ENCODE measurements around the gene NTM. TPM values are rescaled to one million over a fixed set of nuclear protein-coding genes. Genes with fewer than 3 reads are reported as not detected.

The NTM gene
- total and polyA plus RNA-seq, 9 donors = 0.16 to 8.5 (median 0.55) TPM; not detected in 3

DNA sequence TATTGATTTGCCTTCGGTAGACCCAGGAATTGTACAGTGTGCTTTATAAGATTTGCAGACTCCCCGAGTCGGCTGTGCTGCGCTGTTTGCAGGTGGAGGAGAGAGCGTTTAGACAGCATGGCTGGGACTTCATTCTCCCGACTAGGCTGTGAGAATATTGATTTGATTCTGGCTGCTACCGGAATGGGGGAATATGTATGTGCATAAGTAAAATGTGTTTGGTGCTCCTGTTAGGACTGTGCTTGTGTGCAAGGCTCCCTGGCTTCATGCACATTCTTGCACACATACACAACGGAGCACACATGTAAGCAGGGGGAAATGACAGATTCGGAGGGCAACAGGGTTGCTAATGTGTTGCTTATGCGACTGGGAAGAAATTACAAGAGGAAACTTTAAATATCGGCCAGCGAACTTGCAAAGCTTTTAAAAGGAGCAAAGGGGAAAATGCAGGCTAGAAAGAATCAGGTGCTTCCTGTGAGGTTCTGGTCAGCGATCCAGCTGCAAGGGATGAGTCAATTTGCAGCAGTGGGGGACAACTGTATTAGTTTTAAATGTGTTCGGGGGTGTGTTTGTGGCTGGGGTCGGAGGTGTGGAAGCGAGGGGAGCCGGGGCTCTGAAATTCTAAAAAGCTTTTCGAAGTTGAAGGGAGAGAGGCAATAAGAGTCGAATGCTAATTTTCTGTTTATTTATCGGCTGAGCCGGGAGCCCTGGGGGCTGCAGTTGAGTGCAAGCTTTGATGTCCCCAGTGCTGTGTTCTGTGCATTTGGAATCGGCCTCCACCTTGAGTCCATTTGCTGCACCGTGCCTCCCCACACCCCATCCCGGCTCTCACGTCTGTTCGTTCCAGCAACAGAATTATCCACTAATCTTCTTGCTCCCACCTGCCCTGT is 731 bp downstream of the NTM start:
- Histone ChIP-seq H3K36me3 (no peaks in the 10 kb centered on the region), H3K27ac (no peak overlapping the region), H3K4me1 (ENCODE audit: insufficient read depth) (no peaks in the 10 kb centered on the region), H3K27me3 (no peaks in the 10 kb centered on the region), H3K4me3 (no peak overlapping the region), H3K9me3 (no peaks in the 10 kb centered on the region)
- WGBS, 3 donors = 6 to 13% (median 10%) methylated on average over 26 of the region's 26 CpGs
- DNase-seq = no peak
- TF ChIP-seq POLR2A (IDR thresholded peaks at IDR 0.05) (no peak), EP300 (IDR thresholded peaks at IDR 0.05) (no peak)
- TF ChIP-seq, protein P1, sequence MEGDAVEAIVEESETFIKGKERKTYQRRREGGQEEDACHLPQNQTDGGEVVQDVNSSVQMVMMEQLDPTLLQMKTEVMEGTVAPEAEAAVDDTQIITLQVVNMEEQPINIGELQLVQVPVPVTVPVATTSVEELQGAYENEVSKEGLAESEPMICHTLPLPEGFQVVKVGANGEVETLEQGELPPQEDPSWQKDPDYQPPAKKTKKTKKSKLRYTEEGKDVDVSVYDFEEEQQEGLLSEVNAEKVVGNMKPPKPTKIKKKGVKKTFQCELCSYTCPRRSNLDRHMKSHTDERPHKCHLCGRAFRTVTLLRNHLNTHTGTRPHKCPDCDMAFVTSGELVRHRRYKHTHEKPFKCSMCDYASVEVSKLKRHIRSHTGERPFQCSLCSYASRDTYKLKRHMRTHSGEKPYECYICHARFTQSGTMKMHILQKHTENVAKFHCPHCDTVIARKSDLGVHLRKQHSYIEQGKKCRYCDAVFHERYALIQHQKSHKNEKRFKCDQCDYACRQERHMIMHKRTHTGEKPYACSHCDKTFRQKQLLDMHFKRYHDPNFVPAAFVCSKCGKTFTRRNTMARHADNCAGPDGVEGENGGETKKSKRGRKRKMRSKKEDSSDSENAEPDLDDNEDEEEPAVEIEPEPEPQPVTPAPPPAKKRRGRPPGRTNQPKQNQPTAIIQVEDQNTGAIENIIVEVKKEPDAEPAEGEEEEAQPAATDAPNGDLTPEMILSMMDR (IDR thresholded peaks at IDR 0.05) = no peak
- intact Hi-C loops (cut with DNase I) = loop anchor here in 1 of 4 donors (5.0 kb wide), 1 partner anchor 2001 kb away; no protein-coding TSS in a partner anchor

DNA sequence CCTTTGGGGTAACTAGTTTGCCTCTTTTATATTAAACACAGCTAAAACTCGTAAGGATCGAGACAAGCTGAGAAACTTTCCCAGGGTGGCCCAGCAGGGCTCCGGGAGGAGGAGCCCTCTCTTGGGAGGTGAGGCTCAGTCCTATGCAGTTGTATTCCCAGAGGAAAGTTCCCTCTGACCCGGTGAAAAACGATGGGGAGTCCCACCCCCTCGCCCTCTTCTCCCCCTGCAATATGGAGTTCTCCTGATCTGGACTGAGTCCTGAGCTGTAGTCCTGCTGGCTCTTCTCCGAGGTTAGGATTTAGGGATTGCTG is 1.3 kb downstream of the NTM start:
- intact Hi-C loops (cut with DNase I) = loop anchor here in 1 of 4 donors (5.0 kb wide), 1 partner anchor 2001 kb away; no protein-coding TSS in a partner anchor
- no peaks in the 10 kb centered on the region for H3K9me3 ChIP-seq
- H3K27me3 ChIP-seq = no peaks in the 10 kb centered on the region
- H3K4me3 ChIP-seq = no peak overlapping the region
- TF ChIP-seq EP300 (IDR thresholded peaks at IDR 0.05) = no peak
- TF ChIP-seq POLR2A (IDR thresholded peaks at IDR 0.05) = no peak
- TF ChIP-seq, protein P1 (IDR thresholded peaks at IDR 0.05) = no peak
- DNase-seq = no peak
- no peak overlapping the region for H3K27ac ChIP-seq
- H3K36me3 ChIP-seq = no peaks in the 10 kb centered on the region
- no peaks in the 10 kb centered on the region for H3K4me1 ChIP-seq (ENCODE audit: insufficient read depth)
- 19 to 24% (median 20%) methylated on average over 7 of the region's 7 CpGs for WGBS, 3 donors

- H3K4me3 ChIP-seq = no peak overlapping the region
- 81 to 84% (median 82%) methylated on average over 10 of the region's 10 CpGs for WGBS, 3 donors
- intact Hi-C loops (cut with DNase I) = loop anchor here in 1 of 4 donors (5.0 kb wide), 1 partner anchor 2000 kb away; no protein-coding TSS in a partner anchor
- no peaks in the 10 kb centered on the region for H3K4me1 ChIP-seq (ENCODE audit: insufficient read depth)
- no peak for DNase-seq
- no peaks in the 10 kb centered on the region for H3K36me3 ChIP-seq
- TF ChIP-seq, protein P1 (IDR thresholded peaks at IDR 0.05) = no peak
- TF ChIP-seq POLR2A (IDR thresholded peaks at IDR 0.05) = no peak
- no peak for TF ChIP-seq EP300 (IDR thresholded peaks at IDR 0.05)
- H3K27me3 ChIP-seq = no peaks in the 10 kb centered on the region
- H3K9me3 ChIP-seq = no peaks in the 10 kb centered on the region
- H3K27ac ChIP-seq = no peak overlapping the region
Observed at GRCh38 chr11:131372234-131372962, 2.0 kb downstream of the NTM start.

DNA sequence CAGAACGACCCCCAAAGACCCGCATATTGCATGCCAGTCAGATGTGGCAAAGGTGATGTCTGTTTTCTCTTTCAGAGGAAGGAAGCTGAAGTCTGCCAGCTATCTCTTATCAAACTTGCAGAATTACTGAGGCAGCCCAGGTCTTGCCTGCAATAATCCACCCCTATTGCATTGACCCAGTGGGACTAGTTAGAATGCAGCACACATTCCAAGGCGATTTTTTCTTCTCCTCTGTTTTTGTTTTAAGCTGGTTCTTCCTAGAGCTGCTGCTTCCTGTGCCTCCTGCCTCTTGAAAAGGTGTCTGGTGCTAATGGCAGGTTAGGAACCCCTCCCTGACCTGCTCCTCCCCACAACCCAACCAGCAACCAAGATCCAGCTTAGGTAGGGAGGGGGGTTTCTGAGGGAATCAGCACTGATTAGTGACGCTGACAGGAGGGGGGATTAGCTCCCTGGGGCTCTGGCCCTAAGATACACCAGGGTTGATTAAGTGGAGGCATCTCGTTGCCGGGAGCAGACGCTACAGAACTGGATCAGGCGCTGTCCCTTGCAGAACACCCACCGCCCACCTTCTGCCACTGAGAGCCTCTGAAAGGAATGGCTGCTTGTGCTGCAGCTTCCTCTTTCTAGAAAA is 2.8 kb downstream of the NTM start:
- intact Hi-C loops (cut with DNase I) = loop anchor here in 1 of 4 donors (5.0 kb wide), 1 partner anchor 1999 kb away; no protein-coding TSS in a partner anchor
- TF ChIP-seq POLR2A (IDR thresholded peaks at IDR 0.05) (no peak), EP300 (IDR thresholded peaks at IDR 0.05) (no peak)
- TF ChIP-seq, protein P1 (IDR thresholded peaks at IDR 0.05) = no peak
- no peak overlapping the region for H3K4me3 ChIP-seq
- no peak for DNase-seq
- H3K4me1 ChIP-seq (ENCODE audit: insufficient read depth) = no peaks in the 10 kb centered on the region
- H3K36me3 ChIP-seq = no peaks in the 10 kb centered on the region
- 64 to 68% (median 66%) methylated on average over 9 of the region's 9 CpGs for WGBS, 3 donors
- H3K27ac ChIP-seq = no peak overlapping the region
- no peaks in the 10 kb centered on the region for H3K27me3 ChIP-seq
- H3K9me3 ChIP-seq = no peaks in the 10 kb centered on the region
